Endothelial cell (in vitro differentiated cells): ENCODE measurements around the gene PROM2. TPM values are rescaled to one million over a fixed set of nuclear protein-coding genes. Genes with fewer than 3 reads are reported as not detected.

ENCODE experiments used
- DNase-seq: peaks from one replicate; pipeline ENCODE4 v3.0.0; 2021; ENCODE audit warnings: low spot score
- H3K27ac Mint-ChIP-seq: one replicate; pipeline ENCODE4 v1.8.0; 2021; ENCODE audit warnings: mixed read lengths, inconsistent platforms; ENCODE audit not compliant: unreplicated experiment
- H3K27me3 Mint-ChIP-seq: one replicate; pipeline ENCODE4 v1.8.0; 2021; ENCODE audit warnings: mild to moderate bottlenecking, moderate library complexity, mixed read lengths, inconsistent platforms; ENCODE audit not compliant: unreplicated experiment
- H3K36me3 Mint-ChIP-seq: one replicate; pipeline ENCODE4 v1.8.0; 2021; ENCODE audit warnings: mild to moderate bottlenecking, low read depth, mixed read lengths, inconsistent platforms; ENCODE audit not compliant: unreplicated experiment
- H3K4me1 Mint-ChIP-seq: one replicate; pipeline ENCODE4 v1.8.0; 2021; ENCODE audit warnings: mild to moderate bottlenecking, mixed read lengths, inconsistent platforms; ENCODE audit not compliant: unreplicated experiment
- H3K4me3 Mint-ChIP-seq: one replicate; pipeline ENCODE4 v1.8.0; 2021; ENCODE audit warnings: mild to moderate bottlenecking, mixed read lengths, inconsistent platforms; ENCODE audit not compliant: unreplicated experiment
- H3K9me3 Mint-ChIP-seq: one replicate; pipeline ENCODE4 v1.8.0; 2021; ENCODE audit warnings: mixed read lengths, inconsistent platforms; ENCODE audit not compliant: unreplicated experiment
- long read RNA-seq: library from polyadenylated mRNA; unstranded; transcript quantifications from one replicate; pipeline ENCODE4 v2.0.0, GENCODE V29; 2020; ENCODE audit not compliant: unreplicated experiment
- total RNA-seq: library from RNA; stranded (reverse); fragmentation: NEBNext Ultra II Directional; extraction: Animal tissue kit (Norgen Biotek cat#: 25700); gene quantifications from one replicate; pipeline ENCODE4 v1.2.1, GENCODE V29; 2021; ENCODE audit not compliant: unreplicated experiment
- TF ChIP-seq, protein P1 (sequence below): fragments of 200-600 bp; sonication (generic); IDR thresholded peaks from one replicate; pipeline ENCODE4 v1.5.0; 2021; ENCODE audit warnings: antibody characterized with exemption; ENCODE audit not compliant: unreplicated experiment

The PROM2 gene, protein sequence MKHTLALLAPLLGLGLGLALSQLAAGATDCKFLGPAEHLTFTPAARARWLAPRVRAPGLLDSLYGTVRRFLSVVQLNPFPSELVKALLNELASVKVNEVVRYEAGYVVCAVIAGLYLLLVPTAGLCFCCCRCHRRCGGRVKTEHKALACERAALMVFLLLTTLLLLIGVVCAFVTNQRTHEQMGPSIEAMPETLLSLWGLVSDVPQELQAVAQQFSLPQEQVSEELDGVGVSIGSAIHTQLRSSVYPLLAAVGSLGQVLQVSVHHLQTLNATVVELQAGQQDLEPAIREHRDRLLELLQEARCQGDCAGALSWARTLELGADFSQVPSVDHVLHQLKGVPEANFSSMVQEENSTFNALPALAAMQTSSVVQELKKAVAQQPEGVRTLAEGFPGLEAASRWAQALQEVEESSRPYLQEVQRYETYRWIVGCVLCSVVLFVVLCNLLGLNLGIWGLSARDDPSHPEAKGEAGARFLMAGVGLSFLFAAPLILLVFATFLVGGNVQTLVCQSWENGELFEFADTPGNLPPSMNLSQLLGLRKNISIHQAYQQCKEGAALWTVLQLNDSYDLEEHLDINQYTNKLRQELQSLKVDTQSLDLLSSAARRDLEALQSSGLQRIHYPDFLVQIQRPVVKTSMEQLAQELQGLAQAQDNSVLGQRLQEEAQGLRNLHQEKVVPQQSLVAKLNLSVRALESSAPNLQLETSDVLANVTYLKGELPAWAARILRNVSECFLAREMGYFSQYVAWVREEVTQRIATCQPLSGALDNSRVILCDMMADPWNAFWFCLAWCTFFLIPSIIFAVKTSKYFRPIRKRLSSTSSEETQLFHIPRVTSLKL
- 0.62 TPM for total RNA-seq
- long read RNA-seq, result 0 reads

DNA sequence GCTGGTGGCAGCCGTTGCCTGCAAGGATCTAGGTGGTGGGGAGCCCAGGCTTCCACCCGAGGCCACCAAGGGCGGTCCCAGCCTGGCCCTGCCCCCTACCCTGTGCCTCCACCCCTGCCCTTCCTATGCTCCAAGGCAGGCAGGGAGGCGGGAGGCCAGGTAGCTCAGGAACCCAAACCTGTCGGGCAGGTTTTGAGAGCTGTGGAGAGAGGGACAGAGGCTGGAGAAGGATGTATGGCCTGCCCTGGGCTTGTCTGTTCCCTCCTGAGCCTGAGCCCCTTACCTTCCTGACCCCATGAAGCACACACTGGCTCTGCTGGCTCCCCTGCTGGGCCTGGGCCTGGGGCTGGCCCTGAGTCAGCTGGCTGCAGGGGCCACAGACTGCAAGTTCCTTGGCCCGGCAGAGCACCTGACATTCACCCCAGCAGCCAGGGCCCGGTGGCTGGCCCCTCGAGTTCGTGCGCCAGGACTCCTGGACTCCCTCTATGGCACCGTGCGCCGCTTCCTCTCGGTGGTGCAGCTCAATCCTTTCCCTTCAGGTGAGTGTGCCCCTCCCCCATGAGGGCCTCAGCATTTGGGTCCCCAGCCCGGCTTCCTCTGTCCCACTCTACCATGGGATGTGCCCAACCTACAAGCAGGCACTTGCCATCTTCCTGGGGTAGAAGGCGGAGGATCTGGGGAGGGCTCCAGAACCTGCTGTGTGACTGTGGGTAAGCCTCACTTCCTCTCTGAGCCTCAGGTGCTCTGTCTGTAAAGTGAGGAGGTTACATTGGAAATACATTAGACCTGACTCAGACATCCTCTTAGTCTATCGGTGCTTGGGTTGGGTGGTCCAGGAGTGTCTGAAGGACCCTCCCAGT lies at the start of gene PROM2:
Gene PROM2 (plus strand): TSS at position 159 of the 860 bp plus-strand sequence. CDS start 137 bp downstream, at position 296.
- no peak within 1 kb of the TSS for H3K27ac Mint-ChIP-seq
- H3K4me3 Mint-ChIP-seq, result no peak within 1 kb of the TSS
- no peaks in the 10 kb centered on the region for H3K9me3 Mint-ChIP-seq
- peaks cover 11% of the 10 kb centered on the region for H3K27me3 Mint-ChIP-seq
- H3K36me3 Mint-ChIP-seq, result no peaks in the 10 kb centered on the region
- TF ChIP-seq, protein P1, sequence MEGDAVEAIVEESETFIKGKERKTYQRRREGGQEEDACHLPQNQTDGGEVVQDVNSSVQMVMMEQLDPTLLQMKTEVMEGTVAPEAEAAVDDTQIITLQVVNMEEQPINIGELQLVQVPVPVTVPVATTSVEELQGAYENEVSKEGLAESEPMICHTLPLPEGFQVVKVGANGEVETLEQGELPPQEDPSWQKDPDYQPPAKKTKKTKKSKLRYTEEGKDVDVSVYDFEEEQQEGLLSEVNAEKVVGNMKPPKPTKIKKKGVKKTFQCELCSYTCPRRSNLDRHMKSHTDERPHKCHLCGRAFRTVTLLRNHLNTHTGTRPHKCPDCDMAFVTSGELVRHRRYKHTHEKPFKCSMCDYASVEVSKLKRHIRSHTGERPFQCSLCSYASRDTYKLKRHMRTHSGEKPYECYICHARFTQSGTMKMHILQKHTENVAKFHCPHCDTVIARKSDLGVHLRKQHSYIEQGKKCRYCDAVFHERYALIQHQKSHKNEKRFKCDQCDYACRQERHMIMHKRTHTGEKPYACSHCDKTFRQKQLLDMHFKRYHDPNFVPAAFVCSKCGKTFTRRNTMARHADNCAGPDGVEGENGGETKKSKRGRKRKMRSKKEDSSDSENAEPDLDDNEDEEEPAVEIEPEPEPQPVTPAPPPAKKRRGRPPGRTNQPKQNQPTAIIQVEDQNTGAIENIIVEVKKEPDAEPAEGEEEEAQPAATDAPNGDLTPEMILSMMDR, result no peak
- no peak for DNase-seq
- peaks cover 2% of the 10 kb centered on the region for H3K4me1 Mint-ChIP-seq

DNA sequence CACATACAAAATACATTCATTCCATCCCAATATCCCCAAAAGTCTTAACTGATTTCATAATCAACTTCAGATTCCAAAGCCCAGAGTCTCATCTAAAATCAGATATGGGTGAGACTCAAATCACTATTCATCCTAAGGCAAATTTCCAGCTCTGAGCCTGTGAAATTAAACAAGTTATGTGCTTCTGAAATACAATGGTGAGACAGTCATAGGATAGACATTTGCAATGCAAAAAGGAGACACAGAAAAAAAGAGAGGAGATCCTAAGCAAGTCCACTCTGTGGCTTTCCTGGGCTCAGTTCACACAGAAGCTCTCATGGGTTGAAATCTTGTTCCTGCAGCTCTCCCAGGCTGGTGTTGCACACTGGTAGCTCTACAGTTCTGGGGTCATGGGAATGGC lies 48.6 kb upstream of the PROM2 start:
- Mint-ChIP-seq H3K4me3 (no peak overlapping the region), H3K36me3 (peaks cover 27% of the 10 kb centered on the region), H3K27me3 (no peaks in the 10 kb centered on the region), H3K27ac (no peak overlapping the region), H3K4me1 (no peaks in the 10 kb centered on the region), H3K9me3 (peaks cover 11% of the 10 kb centered on the region)
- TF ChIP-seq, protein P1, result no peak
- no peak for DNase-seq

DNA sequence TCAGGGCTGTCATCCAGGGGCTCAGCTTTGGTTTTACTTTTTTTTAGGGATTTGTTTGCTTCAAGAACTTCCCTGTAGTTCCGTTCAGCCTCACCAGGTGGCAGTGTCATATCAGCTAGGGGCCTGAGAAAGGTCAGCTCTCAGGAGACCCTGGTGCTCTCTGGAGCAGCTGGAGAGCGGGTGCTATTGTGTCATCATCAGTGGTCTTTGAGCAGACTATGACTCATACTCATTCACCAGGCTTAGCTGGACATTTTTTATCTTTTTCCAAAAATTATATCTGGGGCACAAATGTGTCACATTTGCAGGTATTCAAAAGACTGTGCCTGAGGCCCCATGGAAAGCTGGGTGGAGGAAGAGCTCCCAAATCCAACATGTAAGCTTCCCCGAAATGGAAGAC lies 42.5 kb upstream of the PROM2 start:
- no peak overlapping the region for H3K4me3 Mint-ChIP-seq
- TF ChIP-seq, protein P1, result peak; percentile 80
- H3K4me1 Mint-ChIP-seq, result peaks cover 3% of the 10 kb centered on the region
- H3K9me3 Mint-ChIP-seq, result no peaks in the 10 kb centered on the region
- peak; percentile 89 for DNase-seq
- no peaks in the 10 kb centered on the region for H3K36me3 Mint-ChIP-seq
- no peaks in the 10 kb centered on the region for H3K27me3 Mint-ChIP-seq
- no peak overlapping the region for H3K27ac Mint-ChIP-seq

DNA sequence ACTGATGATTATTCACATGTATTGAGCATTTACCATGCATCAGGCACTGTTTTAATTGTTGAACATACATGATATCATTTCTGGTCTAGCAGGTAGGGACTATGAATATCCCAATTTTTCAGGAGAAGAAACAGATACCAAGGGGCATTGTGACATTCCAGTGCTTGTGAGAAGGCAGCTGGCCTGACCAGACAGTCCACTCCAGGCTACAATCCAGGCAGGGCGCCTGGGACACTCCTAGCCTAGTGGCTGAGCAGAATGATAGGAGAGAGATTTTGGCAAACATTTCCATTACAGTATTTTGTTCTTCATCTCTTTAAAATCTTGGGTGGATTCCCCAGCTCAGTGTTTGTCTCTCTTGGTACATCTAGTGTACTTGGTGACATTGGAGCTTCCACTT lies 42.0 kb upstream of the PROM2 start:
- Mint-ChIP-seq H3K9me3 (no peaks in the 10 kb centered on the region), H3K27me3 (no peaks in the 10 kb centered on the region), H3K27ac (no peak overlapping the region)

More for the DNA sequence above, 42.0 kb upstream of the PROM2 start:
- Mint-ChIP-seq H3K4me1 (peaks cover 3% of the 10 kb centered on the region), H3K4me3 (no peak overlapping the region), H3K36me3 (no peaks in the 10 kb centered on the region)
- no peak for DNase-seq
- TF ChIP-seq, protein P1, result no peak
